Measurements from ENCODE around the gene ST6GALNAC6. TPM values are rescaled to one million over a fixed set of nuclear protein-coding genes. Genes with fewer than 3 reads are reported as not detected.
"Not testable (repeated sequence)": the region's sequence is repeated elsewhere in the genome, so short reads cannot be mapped to it uniquely, and the experiment has no call there.

ST6GALNAC6 gene
- total RNA-seq, 1 experiment from 2014 or later, result 16.5 TPM

GRCh38 chr9:127841087-127841835 is 58.1 kb downstream of the ST6GALNAC6 start:
- DNase-seq (ENCODE audit: unreplicated experiment), result no peak
- no peaks in the 10 kb centered on the region for H3K4me1 Mint-ChIP-seq (ENCODE audit: insufficient read depth, unreplicated experiment)
- no peak overlapping the region for H3K4me3 Mint-ChIP-seq (ENCODE audit: unreplicated experiment)
- BruUV-seq (replicated peaks), result no TSS peak
- ChIA-PET POLR2A (no interaction called here), CTCF (interaction anchor here (0.6 to 0.7 kb wide), 3 partner anchors 24 to 675 kb away, joined by 3 read pairs; no protein-coding TSS in a partner anchor)
- H3K36me3 Mint-ChIP-seq (ENCODE audit: insufficient read depth, unreplicated experiment), result peaks cover 8% of the 10 kb centered on the region
- H3K27me3 Mint-ChIP-seq (ENCODE audit: insufficient read depth, unreplicated experiment), result no peaks in the 10 kb centered on the region
- TF ChIP-seq, protein P1, sequence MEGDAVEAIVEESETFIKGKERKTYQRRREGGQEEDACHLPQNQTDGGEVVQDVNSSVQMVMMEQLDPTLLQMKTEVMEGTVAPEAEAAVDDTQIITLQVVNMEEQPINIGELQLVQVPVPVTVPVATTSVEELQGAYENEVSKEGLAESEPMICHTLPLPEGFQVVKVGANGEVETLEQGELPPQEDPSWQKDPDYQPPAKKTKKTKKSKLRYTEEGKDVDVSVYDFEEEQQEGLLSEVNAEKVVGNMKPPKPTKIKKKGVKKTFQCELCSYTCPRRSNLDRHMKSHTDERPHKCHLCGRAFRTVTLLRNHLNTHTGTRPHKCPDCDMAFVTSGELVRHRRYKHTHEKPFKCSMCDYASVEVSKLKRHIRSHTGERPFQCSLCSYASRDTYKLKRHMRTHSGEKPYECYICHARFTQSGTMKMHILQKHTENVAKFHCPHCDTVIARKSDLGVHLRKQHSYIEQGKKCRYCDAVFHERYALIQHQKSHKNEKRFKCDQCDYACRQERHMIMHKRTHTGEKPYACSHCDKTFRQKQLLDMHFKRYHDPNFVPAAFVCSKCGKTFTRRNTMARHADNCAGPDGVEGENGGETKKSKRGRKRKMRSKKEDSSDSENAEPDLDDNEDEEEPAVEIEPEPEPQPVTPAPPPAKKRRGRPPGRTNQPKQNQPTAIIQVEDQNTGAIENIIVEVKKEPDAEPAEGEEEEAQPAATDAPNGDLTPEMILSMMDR (IDR thresholded peaks at IDR 0.05; ENCODE audit: unreplicated experiment), result no peak
- no peak overlapping the region for H3K27ac Mint-ChIP-seq (ENCODE audit: low read depth, unreplicated experiment)
- intact Hi-C loops (cut with micrococcal nuclease), result no loop called here
- no peaks in the 10 kb centered on the region for H3K9me3 Mint-ChIP-seq (ENCODE audit: unreplicated experiment)

GRCh38 chr9:127838375-127839078 is 60.9 kb downstream of the ST6GALNAC6 start:
- Mint-ChIP-seq H3K27me3 (ENCODE audit: insufficient read depth, unreplicated experiment) (no peaks in the 10 kb centered on the region), H3K36me3 (ENCODE audit: insufficient read depth, unreplicated experiment) (peaks cover 8% of the 10 kb centered on the region), H3K4me1 (ENCODE audit: insufficient read depth, unreplicated experiment) (no peaks in the 10 kb centered on the region), H3K4me3 (ENCODE audit: unreplicated experiment) (no peak overlapping the region), H3K27ac (ENCODE audit: low read depth, unreplicated experiment) (no peak overlapping the region), H3K9me3 (ENCODE audit: unreplicated experiment) (no peaks in the 10 kb centered on the region)
- BruUV-seq (replicated peaks), result no TSS peak
- ChIA-PET POLR2A (no interaction called here), CTCF (no interaction called here)
- TF ChIP-seq, protein P1 (IDR thresholded peaks at IDR 0.05; ENCODE audit: unreplicated experiment), result no peak
- DNase-seq (ENCODE audit: unreplicated experiment), result peak; percentile 38
- intact Hi-C loops (cut with micrococcal nuclease), result no loop called here

- H3K27me3 Mint-ChIP-seq (ENCODE audit: insufficient read depth, unreplicated experiment), result no peaks in the 10 kb centered on the region
- no peak overlapping the region for H3K27ac Mint-ChIP-seq (ENCODE audit: low read depth, unreplicated experiment)
- TF ChIP-seq, protein P1 (IDR thresholded peaks at IDR 0.05; ENCODE audit: unreplicated experiment), result no peak
- ChIA-PET POLR2A (interaction anchor here (0.7 to 1.1 kb wide), 3 partner anchors 9 to 40 kb away, joined by 3 read pairs; partner anchors contain the start of gene AK1), CTCF (interaction anchor here (0.7 kb wide), 1 partner anchor 18 kb away, joined by 3 read pairs; no protein-coding TSS in a partner anchor)
- H3K4me3 Mint-ChIP-seq (ENCODE audit: unreplicated experiment), result no peak overlapping the region
- DNase-seq (ENCODE audit: unreplicated experiment), result no peak
- no TSS peak for BruUV-seq (replicated peaks)
- H3K9me3 Mint-ChIP-seq (ENCODE audit: unreplicated experiment), result no peaks in the 10 kb centered on the region
- peaks cover 13% of the 10 kb centered on the region for H3K36me3 Mint-ChIP-seq (ENCODE audit: insufficient read depth, unreplicated experiment)
- no peaks in the 10 kb centered on the region for H3K4me1 Mint-ChIP-seq (ENCODE audit: insufficient read depth, unreplicated experiment)
- intact Hi-C loops (cut with micrococcal nuclease), result no loop called here
Observed at GRCh38 chr9:127837346-127837745, 62.1 kb downstream of the ST6GALNAC6 start.

DNA sequence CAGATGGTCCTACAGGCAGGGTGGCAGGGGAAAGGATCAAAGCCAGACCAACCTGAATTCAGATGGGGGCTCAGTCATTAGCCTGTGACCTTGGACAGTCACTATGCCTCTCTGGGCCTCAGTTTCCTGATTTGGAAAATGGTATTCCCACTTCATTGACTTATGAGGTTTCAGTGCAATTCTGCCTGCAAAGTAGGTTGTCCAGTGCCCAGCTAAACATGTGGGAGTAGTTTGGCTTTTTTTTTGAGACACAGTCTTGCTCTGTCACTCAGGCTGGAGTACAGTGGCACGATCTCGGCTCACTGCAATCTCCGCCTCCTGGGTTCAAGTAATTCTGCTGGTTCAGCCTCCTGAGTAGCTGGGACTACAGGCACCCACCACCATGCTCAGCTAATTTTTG is 62.8 kb downstream of the ST6GALNAC6 start:
- H3K4me1 Mint-ChIP-seq (ENCODE audit: insufficient read depth, unreplicated experiment), result not testable (repeated sequence)

More for the DNA sequence above, 62.8 kb downstream of the ST6GALNAC6 start:
- BruUV-seq (replicated peaks); H3K27ac Mint-ChIP-seq (ENCODE audit: low read depth, unreplicated experiment); H3K4me3 Mint-ChIP-seq (ENCODE audit: unreplicated experiment); CTCF ChIA-PET; intact Hi-C loops (cut with micrococcal nuclease); H3K27me3 Mint-ChIP-seq (ENCODE audit: insufficient read depth, unreplicated experiment); H3K9me3 Mint-ChIP-seq (ENCODE audit: unreplicated experiment); DNase-seq (ENCODE audit: unreplicated experiment): not testable (repeated sequence)
- POLR2A ChIA-PET, result interaction anchor here (0.7 to 1.1 kb wide), 2 partner anchors 11 to 41 kb away, joined by 3 read pairs; partner anchors contain the start of gene AK1
- peaks cover 13% of the 10 kb centered on the region for H3K36me3 Mint-ChIP-seq (ENCODE audit: insufficient read depth, unreplicated experiment)

Data from MCF 10A (cell line).